ENCODE measurements around the gene BCAR3.

Gene BCAR3

DNA sequence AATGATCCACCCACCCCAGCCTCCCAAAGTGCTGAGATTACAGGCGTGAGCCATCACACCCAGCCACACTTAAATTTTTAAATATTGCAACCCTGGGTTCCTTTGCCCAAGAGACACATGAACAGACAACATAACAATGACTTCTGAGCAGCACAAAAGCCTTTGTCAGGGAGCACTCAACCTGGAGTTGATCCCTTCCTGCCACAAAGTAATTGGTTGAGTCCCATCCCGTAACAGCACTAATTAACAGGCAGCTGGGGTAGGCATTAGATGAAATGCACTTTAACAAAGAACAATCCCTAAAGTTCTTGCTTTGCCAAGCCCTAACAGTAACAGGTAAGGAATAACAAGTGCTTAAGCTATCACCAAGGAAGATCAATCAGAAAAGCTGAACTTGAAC, 5.9 kb upstream of the BCAR3 start:
- Histone ChIP-seq H3K4me1 (ENCODE audit: control insufficient read depth, insufficient read depth, low read length, poor library complexity, severe bottlenecking) (peaks cover 3% of the 10 kb centered on the region), H3K36me3 (ENCODE audit: control insufficient read depth, insufficient read depth, low read length) (no peaks in the 10 kb centered on the region)
- WGBS, 2 experiments (ENCODE audit: insufficient coverage in 2 of 2) = 100% methylated on average over 1 of the region's 2 CpGs; no CpG with 5 or more reads in 1 of the 2 experiments

DNA sequence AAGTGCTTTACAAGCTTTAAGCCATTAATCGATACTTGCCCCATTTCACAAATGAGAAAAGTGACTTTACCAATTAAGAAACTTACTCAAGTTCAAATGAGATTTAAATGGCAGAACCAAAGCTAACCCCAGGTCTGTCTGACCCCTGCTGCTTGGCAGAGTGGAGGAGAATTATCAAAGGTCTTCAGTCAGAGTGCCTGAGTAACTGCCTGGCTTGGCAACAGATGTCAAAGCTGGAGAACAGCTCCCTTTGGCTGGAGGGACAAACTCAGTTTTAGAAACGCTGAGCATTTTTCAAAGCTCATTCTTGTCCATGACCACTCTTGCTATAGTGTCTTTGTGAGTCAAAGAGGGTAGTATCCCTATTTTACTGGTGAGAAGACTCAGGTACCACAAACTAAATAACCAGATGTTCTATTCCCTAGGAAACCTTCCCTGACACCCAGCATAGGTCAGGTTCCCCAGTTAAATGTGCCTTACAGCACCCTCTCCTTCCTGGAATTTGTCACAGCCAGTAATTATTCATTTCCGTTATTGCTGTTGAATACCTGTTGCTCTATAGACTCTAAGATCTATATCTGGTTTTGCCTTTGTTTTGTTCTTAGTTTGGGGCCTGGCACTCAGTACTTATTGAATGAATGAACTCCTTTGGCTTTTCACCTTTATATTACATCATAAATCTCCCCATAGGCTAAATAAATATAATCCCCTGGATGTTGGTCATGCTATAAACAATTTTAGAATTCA, 5.0 kb upstream of the BCAR3 start:
- H3K4me3 ChIP-seq (ENCODE audit: extremely low read depth, insufficient read depth, low read length, poor library complexity, severe bottlenecking) = no peak overlapping the region
- no peaks in the 10 kb centered on the region for H3K4me1 ChIP-seq (ENCODE audit: control insufficient read depth, insufficient read depth, low read length, poor library complexity, severe bottlenecking)
- WGBS, 2 experiments (ENCODE audit: insufficient coverage in 2 of 2) = 80 to 100% methylated on average over 1 to 2 of the region's 3 CpGs
- H3K36me3 ChIP-seq (ENCODE audit: control insufficient read depth, insufficient read depth, low read length) = no peaks in the 10 kb centered on the region
- no peak overlapping the region for H3K27ac ChIP-seq (ENCODE audit: low read depth, low read length, severe bottlenecking)
- no peaks in the 10 kb centered on the region for H3K9me3 ChIP-seq (ENCODE audit: control insufficient read depth, low read length)

More for the DNA sequence above, 5.9 kb upstream of the BCAR3 start:
- Histone ChIP-seq H3K4me3 (ENCODE audit: extremely low read depth, insufficient read depth, low read length, poor library complexity, severe bottlenecking) (no peak overlapping the region), H3K9me3 (ENCODE audit: control insufficient read depth, low read length) (no peaks in the 10 kb centered on the region), H3K27ac (ENCODE audit: low read depth, low read length, severe bottlenecking) (no peak overlapping the region)

DNA sequence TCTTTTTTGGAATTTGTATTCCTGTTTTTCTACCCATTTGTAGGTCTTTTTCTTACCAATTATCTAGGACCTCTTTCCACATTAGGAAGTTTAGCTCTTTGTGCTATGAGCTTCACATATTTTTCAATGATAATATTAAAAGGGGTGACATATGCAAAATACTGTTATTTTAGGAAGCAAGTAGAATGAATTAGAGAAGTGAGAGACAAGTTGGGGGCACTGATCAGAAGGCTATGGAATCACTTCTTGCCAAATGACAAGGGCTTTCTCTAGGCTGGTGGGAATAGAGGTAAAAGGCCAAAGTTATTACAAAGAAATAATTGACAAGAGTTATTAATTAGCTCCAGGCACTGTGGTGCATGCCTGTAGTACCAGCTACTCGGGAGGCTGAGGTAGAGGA, 4.3 kb upstream of the BCAR3 start:
- WGBS, 2 experiments (ENCODE audit: insufficient coverage in 2 of 2) = 90 to 100% methylated on average over 1 of the region's 1 CpG
- no peaks in the 10 kb centered on the region for H3K36me3 ChIP-seq (ENCODE audit: control insufficient read depth, insufficient read depth, low read length)

DNA sequence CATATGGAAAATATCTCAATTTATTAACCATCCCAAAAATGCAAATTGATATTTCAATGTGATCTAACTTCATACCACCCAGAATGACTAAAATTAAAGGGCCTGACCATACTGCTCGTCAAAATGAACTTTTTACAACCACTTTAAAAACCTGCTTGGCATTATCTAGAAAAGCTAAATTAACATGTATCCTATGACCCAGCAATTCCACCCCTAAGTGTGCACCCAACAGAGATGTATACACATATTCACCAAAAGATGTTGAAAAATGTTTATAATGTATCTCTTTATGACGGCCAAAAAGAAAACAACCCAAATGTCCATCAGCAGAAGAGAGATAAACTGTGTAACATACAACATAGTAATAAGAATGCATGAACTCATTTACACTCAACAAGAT, 1.6 kb upstream of the BCAR3 start:
- Histone ChIP-seq H3K4me1 (ENCODE audit: control insufficient read depth, insufficient read depth, low read length, poor library complexity, severe bottlenecking) (peaks cover 17% of the 10 kb centered on the region), H3K36me3 (ENCODE audit: control insufficient read depth, insufficient read depth, low read length) (peaks cover 5% of the 10 kb centered on the region), H3K4me3 (ENCODE audit: extremely low read depth, insufficient read depth, low read length, poor library complexity, severe bottlenecking) (no peak overlapping the region), H3K9me3 (ENCODE audit: control insufficient read depth, low read length) (no peaks in the 10 kb centered on the region), H3K27ac (ENCODE audit: low read depth, low read length, severe bottlenecking) (no peak overlapping the region)
- 80 to 92% methylated on average over 1 of the region's 2 CpGs for WGBS, 2 experiments (ENCODE audit: insufficient coverage in 2 of 2)

More for the DNA sequence above, 4.3 kb upstream of the BCAR3 start:
- no peaks in the 10 kb centered on the region for H3K9me3 ChIP-seq (ENCODE audit: control insufficient read depth, low read length)
- no peak overlapping the region for H3K27ac ChIP-seq (ENCODE audit: low read depth, low read length, severe bottlenecking)
- no peaks in the 10 kb centered on the region for H3K4me1 ChIP-seq (ENCODE audit: control insufficient read depth, insufficient read depth, low read length, poor library complexity, severe bottlenecking)
- H3K4me3 ChIP-seq (ENCODE audit: extremely low read depth, insufficient read depth, low read length, poor library complexity, severe bottlenecking) = no peak overlapping the region

DNA sequence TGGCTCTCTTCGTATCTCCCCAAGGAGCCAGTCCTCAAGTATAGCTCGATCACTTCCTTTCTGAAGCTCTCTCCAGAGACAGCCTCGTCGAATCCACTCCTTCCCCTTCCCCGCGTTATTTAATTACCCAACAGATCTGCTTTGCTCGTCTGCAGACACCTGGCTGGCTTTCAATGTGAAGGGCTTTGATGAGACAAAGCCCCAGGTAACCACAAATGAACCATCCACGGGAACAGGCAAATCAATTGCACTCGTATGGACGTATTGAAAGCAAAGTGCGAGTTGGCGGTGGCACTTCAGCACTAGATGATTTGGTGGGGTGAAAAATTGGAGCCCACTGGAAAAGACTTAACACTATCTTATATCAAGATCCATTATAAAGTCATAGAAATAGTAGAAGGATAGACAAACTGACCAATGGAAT, 364 bp upstream of the BCAR3 start:
- peak overlapping the region; percentile 80 for H3K4me3 ChIP-seq (ENCODE audit: extremely low read depth, insufficient read depth, low read length, poor library complexity, severe bottlenecking)
- WGBS, 2 experiments (ENCODE audit: insufficient coverage in 2 of 2) = 1 to 5% methylated on average over 6 to 7 of the region's 12 CpGs
- peaks cover 27% of the 10 kb centered on the region for H3K4me1 ChIP-seq (ENCODE audit: control insufficient read depth, insufficient read depth, low read length, poor library complexity, severe bottlenecking)
- peak overlapping the region; percentile 71 for H3K27ac ChIP-seq (ENCODE audit: low read depth, low read length, severe bottlenecking)
- peaks cover 17% of the 10 kb centered on the region for H3K36me3 ChIP-seq (ENCODE audit: control insufficient read depth, insufficient read depth, low read length)
- H3K9me3 ChIP-seq (ENCODE audit: control insufficient read depth, low read length) = no peaks in the 10 kb centered on the region

DNA sequence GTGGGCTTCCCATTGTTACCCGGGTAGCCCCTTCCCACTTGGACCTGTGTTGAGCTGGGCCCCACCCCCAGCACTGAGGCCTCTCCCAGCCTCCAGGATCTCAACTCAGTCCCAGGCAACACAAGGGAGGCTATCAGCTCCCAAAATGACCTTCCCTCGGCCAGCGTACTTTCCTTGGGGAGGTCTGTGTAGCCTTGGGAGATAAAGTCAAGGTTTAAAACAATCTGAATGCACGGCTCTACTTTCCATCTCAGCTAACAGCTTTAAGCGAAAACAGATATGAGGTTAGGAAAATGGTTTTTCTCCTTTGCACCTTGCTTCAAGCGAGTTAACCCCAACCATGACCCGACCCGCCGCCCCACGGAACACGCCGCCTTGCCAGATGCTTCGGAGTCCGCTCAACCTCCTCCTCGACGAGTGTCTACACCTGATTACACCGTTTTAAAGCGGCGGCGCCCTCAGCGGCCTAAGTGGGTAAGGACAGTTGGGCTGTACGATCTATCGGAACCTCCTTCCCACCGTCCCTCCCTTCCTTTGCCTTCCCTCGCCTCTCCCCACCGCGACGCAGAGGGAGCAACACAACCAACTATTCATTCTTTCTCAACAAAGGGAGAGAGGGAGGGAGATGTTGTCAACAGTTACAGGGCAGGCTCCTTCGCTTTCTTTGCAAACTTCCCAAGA, 1.1 kb downstream of the BCAR3 start:
- peak overlapping the region; percentile 71 for H3K27ac ChIP-seq (ENCODE audit: low read depth, low read length, severe bottlenecking)
- peaks cover 29% of the 10 kb centered on the region for H3K36me3 ChIP-seq (ENCODE audit: control insufficient read depth, insufficient read depth, low read length)
- H3K4me3 ChIP-seq (ENCODE audit: extremely low read depth, insufficient read depth, low read length, poor library complexity, severe bottlenecking) = peak overlapping the region; percentile 80
- WGBS, 2 experiments (ENCODE audit: insufficient coverage in 2 of 2) = 1 to 2% methylated on average over 8 to 12 of the region's 29 CpGs
- peaks cover 38% of the 10 kb centered on the region for H3K4me1 ChIP-seq (ENCODE audit: control insufficient read depth, insufficient read depth, low read length, poor library complexity, severe bottlenecking)
- no peaks in the 10 kb centered on the region for H3K9me3 ChIP-seq (ENCODE audit: control insufficient read depth, low read length)

DNA sequence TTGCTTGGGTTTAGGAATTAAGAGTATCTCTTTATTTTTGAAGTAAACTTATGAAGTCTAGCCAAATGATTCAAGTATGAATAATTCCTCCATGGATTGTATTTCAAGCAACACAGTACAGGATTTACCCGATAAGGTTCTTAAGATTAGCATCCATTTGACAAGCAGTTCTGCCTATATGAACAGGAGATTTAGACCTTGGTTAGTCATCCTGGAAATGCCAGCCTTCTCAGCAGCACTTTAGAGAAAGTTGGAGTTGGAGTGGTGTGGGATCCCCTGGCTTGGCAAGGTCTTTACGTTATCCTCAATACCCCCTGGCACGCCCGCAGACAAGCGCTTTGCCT, 1.6 kb downstream of the BCAR3 start:
- peak overlapping the region; percentile 71 for H3K27ac ChIP-seq (ENCODE audit: low read depth, low read length, severe bottlenecking)
- H3K9me3 ChIP-seq (ENCODE audit: control insufficient read depth, low read length) = no peaks in the 10 kb centered on the region
- WGBS, 2 experiments (ENCODE audit: insufficient coverage in 2 of 2) = 35 to 63% methylated on average over 2 of the region's 5 CpGs
- H3K4me3 ChIP-seq (ENCODE audit: extremely low read depth, insufficient read depth, low read length, poor library complexity, severe bottlenecking) = peak overlapping the region; percentile 80
- peaks cover 43% of the 10 kb centered on the region for H3K4me1 ChIP-seq (ENCODE audit: control insufficient read depth, insufficient read depth, low read length, poor library complexity, severe bottlenecking)
- peaks cover 34% of the 10 kb centered on the region for H3K36me3 ChIP-seq (ENCODE audit: control insufficient read depth, insufficient read depth, low read length)

DNA sequence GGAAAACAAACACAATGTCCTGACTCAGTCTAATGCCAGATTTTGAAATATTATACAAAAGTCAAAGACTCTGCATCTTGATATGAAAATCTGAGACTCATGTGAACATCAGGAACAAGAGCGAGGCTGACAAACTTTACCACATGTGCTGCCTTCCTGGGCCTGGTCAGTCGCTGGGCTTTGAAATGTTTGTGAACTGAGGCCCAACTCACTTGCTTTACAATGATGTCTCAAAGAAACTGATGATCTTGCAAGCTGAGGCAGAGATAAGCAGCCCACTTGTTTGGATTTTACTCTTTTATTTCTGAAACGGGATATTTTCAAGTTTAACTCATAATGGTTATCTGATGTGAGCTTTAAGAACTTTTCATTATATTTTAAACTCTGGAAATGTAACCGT, 2.1 kb downstream of the BCAR3 start:
- peak overlapping the region; percentile 71 for H3K27ac ChIP-seq (ENCODE audit: low read depth, low read length, severe bottlenecking)
- peaks cover 44% of the 10 kb centered on the region for H3K4me1 ChIP-seq (ENCODE audit: control insufficient read depth, insufficient read depth, low read length, poor library complexity, severe bottlenecking)
- 75% methylated on average over 2 of the region's 4 CpGs for whole genome bisulfite sequencing, 2 experiments (ENCODE audit: insufficient coverage in 2 of 2)
- peak overlapping the region; percentile 80 for H3K4me3 ChIP-seq (ENCODE audit: extremely low read depth, insufficient read depth, low read length, poor library complexity, severe bottlenecking)
- H3K9me3 ChIP-seq (ENCODE audit: control insufficient read depth, low read length) = no peaks in the 10 kb centered on the region
- H3K36me3 ChIP-seq (ENCODE audit: control insufficient read depth, insufficient read depth, low read length) = peaks cover 39% of the 10 kb centered on the region

DNA sequence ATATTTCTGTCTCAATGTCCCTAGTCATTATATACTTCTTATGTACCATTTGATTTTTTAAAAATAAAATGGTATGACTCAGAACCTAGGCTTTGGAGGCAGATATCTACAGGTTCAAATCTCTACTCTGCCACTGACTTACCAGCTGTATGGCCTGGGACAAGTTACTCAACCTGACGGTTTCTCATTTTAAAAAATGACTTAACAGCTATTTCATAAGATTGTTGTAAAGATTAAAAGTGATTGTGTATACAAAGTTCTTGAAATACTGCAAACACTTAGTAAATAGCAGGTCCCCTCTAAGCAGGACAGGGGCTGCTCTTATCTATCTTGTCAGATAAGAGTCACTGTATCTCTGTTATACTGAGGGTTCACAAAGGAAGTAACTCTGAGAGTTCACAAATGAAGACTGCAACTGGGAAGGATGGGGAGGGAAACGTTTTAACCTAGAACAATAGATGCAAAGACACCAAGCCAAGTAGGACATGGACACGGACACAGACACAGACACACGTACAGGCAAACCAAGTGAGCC, 2.6 kb downstream of the BCAR3 start:
- peak overlapping the region; percentile 71 for H3K27ac ChIP-seq (ENCODE audit: low read depth, low read length, severe bottlenecking)
- H3K4me1 ChIP-seq (ENCODE audit: control insufficient read depth, insufficient read depth, low read length, poor library complexity, severe bottlenecking) = peaks cover 48% of the 10 kb centered on the region
- no peaks in the 10 kb centered on the region for H3K9me3 ChIP-seq (ENCODE audit: control insufficient read depth, low read length)
- WGBS, 2 experiments (ENCODE audit: insufficient coverage in 2 of 2) = 63 to 82% methylated on average over 3 of the region's 4 CpGs
- peak overlapping the region; percentile 80 for H3K4me3 ChIP-seq (ENCODE audit: extremely low read depth, insufficient read depth, low read length, poor library complexity, severe bottlenecking)
- peaks cover 45% of the 10 kb centered on the region for H3K36me3 ChIP-seq (ENCODE audit: control insufficient read depth, insufficient read depth, low read length)

DNA sequence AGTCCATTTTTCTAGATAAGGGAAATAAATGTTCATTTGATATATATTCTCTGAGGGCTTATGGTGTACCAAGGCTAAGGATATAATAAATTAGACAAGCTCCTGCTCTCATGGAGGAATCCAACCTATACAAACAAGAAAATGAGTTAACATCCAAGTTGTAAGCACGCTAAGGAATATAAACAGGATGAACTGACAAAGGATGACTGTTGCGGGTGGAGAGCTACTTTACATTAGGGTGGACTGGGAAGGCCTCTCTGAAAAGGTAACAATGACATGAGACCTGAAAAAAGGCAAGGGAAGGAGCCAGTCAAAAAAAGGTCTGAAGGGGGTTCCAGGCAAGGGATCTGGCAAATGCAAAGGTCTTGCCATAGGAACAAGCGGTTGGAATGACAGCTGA, 3.1 kb downstream of the BCAR3 start:
- H3K4me3 ChIP-seq (ENCODE audit: extremely low read depth, insufficient read depth, low read length, poor library complexity, severe bottlenecking) = no peak overlapping the region
- H3K36me3 ChIP-seq (ENCODE audit: control insufficient read depth, insufficient read depth, low read length) = peaks cover 50% of the 10 kb centered on the region
- H3K9me3 ChIP-seq (ENCODE audit: control insufficient read depth, low read length) = no peaks in the 10 kb centered on the region
- no peak overlapping the region for H3K27ac ChIP-seq (ENCODE audit: low read depth, low read length, severe bottlenecking)
- peaks cover 54% of the 10 kb centered on the region for H3K4me1 ChIP-seq (ENCODE audit: control insufficient read depth, insufficient read depth, low read length, poor library complexity, severe bottlenecking)
- 89 to 96% methylated on average over 3 of the region's 3 CpGs for WGBS, 2 experiments (ENCODE audit: insufficient coverage in 2 of 2)

DNA sequence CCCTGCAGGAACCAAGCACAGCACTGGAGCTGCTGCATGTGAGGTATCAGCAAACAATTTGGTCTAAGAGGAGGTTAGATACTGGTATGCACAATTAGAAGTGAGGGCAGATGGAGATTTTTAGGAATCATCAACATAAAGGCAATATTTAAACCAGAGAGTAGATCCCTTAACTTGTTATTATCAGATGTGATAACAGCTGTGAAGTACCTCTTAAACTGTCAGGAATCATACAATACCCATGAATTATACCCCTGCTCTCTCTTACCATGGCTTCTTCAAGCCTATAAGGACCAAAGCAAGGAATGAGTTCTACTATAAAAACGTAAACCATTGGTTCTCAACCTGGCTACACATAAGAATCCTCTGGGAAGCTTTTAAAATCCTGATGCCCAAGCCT, 3.9 kb downstream of the BCAR3 start:
- Histone ChIP-seq H3K9me3 (ENCODE audit: control insufficient read depth, low read length) (no peaks in the 10 kb centered on the region), H3K4me3 (ENCODE audit: extremely low read depth, insufficient read depth, low read length, poor library complexity, severe bottlenecking) (no peak overlapping the region), H3K4me1 (ENCODE audit: control insufficient read depth, insufficient read depth, low read length, poor library complexity, severe bottlenecking) (peaks cover 59% of the 10 kb centered on the region), H3K27ac (ENCODE audit: low read depth, low read length, severe bottlenecking) (no peak overlapping the region), H3K36me3 (ENCODE audit: control insufficient read depth, insufficient read depth, low read length) (peaks cover 57% of the 10 kb centered on the region)
- WGBS, 2 experiments (ENCODE audit: insufficient coverage in 2 of 2) = 67 to 100% methylated on average over 1 of the region's 1 CpG

Measured in mesodermal cell (in vitro differentiated cells).